Measurements from ENCODE around the gene CA12.

Gene CA12

DNA sequence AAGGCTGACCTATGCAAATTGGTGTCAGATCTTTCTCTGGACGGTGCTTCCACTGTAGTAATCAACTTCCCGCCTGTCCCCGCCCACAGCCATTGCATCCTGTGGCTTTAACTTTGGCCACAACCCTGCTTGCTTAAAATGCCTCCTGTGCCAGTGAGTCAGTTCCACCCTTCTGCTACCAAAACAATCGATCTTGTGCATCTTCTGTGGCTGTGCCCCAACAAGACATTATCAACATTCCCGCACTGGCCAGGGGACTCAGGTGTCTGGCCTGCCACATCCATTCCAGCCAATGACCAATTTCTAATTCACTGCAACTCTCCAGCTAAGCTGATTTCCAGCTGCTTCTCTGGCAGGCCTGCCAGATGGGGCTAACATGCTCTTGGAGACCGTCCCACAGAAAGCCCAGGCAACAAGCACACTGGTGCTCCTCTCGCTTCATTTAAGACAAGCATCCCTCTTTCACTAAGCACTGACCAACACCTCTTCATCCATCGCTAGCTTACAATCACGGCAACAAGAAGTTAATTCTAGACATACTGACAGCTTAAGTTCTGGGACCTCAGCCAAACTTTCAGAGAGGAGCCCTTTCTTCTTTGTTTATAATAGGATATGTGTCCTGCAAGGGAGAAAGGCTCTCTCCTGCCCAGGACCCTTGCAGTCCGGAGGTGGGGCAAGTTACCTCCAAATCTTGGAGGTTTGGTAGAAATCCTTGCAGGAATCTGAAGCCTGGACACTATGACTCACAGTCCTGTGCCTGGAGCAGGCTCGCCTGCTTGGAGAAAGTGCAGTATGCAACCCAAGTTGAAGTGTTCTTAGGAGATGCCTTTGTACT is 6.7 kb downstream of the CA12 start:
- peak; percentile 77 for DNase-seq

DNA sequence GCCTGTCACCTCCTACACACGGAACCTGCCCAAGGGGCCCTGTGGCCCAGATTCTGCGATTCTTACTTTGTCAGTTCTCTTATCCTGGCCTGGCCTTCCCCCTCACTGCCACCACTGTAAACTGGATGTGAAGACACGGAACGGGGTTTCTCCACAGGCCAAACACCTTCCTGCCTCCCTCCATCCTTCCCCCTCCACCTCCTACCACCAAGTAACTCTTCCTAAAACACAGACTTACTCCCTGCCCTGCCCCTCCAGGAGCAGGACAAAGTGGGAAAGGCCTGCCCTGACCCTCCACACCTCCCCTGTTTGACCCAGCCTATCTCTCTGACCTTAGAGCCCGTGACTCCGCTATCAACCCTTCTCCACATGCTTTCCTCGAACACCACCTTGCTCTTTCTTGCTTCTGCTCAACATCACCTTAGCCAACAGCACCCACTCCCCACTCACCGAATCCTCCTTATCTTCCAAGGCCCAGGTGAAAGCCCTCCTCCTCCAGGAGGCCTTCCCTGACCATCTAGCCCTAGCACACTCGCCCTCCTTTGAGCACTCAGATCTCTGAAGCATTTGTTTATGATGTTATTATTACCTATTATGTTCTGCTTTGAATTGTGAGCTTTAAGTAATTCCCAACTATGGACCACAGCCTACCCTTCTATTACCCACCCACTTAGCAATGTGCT is 7.6 kb downstream of the CA12 start:
- DNase-seq, result no peak

DNA sequence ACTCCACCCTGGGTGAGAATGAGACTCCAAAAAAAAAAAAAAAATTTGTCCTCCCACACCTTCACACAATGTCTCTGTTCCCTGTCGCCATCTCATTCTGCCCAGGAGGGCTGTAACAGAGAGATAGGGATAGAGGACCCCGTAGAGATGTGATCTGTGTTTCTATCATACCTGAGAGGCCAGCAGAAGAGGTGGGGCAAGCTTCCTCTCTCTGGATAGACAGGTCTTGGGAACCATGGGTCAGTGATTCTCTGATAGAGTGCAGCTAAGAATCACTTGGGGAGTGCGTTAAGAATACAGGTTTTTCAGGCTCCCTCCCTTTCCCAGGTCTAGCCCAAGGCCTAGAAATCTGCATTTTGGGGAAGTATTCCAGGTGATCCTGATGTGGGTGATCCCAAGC is 8.3 kb downstream of the CA12 start:
- DNase-seq, result no peak

DNA sequence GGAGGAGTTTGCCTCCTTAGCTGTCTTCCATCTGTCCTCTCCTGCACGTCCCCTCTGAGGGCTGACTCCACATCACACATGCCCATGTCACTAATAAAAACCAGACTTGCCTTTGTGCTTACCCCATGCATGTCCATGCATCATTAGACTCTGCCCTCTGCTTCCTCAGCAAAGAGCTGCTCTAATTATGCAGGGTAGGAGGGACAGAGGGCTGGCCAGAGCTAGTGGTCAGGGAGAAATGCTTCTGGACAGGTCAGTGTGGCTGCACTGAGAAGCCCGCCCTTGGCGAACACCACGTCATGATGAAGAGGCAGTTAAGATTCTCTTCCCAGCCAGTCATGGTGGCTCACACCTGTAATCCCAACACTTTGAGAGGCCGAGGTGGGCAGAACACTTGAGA is 8.9 kb downstream of the CA12 start:
- DNase-seq, result no peak

DNA sequence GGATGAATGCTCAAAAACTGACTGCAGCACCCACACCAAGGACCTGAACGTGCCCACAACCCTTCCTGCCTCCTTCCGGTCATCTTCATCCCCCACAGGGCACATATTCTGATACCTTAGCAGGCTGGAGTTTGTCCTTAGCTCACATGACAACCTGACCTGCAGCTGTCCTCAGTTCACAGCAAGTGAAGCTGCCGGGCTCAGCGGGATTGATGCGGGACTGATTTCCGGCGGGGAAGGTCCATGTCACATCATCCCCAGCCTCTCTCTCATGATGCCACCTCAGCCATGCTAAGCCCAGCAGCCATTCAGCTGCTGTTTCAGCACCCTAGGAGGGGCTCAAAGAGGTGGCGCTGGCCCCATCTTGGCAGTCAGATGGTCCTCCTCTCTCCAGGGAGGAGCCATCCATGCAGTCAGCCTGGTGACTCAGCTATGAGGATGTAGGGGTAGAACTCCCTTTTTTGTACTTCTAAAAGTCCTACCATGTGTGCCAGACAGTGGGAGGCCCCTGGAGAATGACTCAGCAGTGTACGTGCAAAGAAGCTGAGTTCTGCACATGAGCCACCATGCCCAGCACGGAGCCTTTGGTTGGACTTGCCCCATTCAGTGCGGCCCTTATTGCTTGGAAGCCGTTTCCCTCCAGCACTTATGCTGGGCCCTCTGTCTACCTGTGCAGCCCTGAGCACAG is 9.5 kb downstream of the CA12 start:
- peak; percentile 87 for DNase-seq

DNA sequence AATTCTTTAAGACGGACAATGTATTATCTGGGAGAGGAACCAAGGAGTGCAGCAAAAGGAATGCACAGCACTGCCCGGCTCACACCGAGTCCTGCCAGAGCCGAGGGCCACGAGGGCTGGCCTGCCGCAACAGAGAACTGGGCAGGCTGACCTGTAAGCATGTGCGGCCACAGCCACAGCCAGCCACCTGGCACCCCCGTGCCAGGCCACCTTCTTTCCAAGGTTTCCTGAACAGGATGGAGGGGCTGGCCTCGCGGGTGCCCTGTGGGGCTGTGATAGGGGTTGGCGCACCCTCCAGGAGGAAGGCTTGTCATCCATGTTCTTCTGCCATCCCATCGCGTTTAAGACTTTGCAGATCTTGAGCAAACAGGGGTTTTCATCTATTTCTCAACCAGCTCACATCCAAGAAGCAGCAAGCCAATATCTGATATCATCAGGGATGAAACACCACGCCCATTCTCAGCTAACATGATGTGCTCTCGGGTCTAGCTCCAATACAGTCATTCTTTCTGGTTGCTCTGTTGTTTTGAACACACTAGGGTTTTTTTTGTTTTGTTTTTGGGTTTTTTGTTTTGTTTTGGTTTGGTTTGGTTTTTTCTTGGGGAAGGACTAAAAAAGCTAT is 10.2 kb downstream of the CA12 start:
- DNase-seq, result no peak

DNA sequence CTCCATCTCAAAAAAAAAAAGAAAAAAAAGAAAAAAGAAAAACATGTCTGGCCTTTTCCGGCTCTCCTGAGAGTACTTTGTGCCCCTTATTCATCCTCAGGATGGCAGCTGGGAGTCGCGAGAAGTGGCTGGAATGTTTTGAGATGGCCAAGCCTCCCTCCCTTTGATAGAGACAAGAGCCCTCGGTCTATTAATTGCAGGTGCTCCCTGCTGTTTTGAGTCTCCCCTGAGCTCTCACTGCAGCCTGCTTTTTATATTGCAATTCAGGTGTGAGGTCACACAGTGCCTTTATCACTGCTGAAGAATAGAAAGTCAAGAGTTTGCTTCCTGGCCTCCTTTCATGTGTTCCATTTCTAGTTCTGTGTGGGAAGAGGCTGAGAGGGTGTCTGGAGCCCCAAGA is 10.9 kb downstream of the CA12 start:
- DNase-seq, result no peak

DNA sequence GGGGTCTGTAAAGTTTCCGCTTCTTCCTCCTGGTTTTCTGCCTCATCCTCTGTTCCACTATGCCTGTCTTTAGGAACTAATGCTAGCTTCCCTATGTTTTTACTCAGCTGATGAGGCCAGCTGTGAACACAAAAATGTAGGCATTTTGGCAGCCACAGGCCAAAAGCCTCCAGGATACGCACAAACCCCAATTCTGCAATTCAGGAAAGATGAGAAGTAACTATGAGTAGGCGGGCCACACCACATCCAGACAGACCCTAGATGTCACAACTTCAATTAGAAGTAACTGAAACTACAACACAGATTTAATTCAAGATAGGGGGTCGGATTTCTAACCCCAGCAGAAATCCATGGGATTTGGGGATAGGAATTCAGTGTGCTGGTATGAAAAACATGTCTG is 11.9 kb downstream of the CA12 start:
- no peak for DNase-seq

DNA sequence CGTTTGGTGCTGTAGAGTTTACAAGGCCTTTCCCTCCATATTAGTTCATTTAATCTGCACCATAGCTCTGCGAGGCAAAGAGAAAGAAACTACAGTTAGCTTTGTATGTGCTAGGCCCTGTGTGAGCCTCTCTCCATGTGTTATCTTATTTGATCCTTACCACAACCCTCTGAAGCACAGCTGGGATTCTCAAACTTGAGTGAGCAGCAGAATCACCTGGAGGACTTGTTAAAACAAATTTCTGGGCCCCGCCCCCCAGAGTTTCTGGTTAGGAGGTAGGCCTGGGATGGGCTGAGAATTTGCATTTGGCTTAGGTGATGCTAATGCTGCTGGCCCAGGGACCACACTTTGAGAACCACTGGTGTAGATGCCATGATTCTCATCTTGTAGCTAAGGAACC is 12.3 kb downstream of the CA12 start:
- no peak for DNase-seq

DNA sequence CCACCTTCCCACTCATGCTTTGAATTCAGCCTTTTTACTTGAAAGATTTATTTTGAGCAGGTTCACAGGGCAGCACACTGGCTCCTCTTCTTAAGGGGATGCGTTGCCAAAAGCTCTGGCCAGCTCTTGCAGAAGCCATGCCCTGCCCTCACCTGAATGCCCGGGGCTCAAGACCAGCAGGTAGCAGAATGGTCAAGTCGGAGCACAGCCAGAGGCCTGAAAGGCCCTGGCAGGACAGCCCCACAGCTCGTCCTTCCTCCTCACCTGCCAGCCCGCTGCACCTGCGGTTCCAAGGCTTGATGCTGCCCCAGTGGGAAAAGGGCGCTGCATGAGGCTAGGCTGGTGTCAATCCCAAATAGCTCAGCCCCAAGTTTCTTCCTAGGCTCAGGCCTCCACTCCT is 13.1 kb downstream of the CA12 start:
- DNase-seq, result no peak

DNA sequence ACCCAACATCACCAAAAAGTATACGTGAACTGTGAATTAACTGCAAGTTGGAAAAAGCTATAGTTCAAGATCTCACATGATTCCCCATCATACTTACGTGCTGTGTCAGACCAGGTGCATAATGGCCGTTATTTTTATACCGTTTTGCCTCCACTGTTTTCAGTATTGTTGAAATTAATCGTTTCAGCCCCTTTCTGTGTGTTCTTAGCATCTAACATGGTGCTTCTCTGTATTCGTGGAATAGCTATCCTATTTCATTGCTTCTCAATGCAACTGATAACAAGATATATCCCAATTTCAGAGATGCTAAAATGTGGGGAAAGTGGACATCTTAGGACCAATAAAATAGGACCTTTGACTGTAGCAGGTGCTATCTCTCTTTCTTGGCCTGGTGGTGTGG is 13.7 kb downstream of the CA12 start:
- DNase-seq, result no peak

DNA sequence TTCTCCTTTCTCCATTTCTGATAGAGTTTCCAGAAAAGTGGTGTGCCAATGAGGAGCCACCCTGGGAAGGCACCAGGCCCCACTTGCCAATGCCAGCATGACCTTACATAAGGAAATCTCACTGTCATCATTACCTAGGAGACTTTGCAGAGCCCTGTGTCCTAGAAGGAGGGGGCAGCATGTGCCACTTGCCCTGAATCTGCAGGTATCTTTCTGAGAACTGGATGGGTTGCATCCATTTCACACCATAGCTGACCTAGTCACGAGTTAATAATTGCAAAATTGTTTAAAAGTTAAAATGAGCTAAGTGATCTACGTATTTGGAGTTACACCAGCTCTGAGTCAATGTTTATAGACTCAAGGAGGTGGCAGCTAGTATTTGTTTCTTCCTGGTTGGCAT is 14.3 kb downstream of the CA12 start:
- no peak for DNase-seq

DNA sequence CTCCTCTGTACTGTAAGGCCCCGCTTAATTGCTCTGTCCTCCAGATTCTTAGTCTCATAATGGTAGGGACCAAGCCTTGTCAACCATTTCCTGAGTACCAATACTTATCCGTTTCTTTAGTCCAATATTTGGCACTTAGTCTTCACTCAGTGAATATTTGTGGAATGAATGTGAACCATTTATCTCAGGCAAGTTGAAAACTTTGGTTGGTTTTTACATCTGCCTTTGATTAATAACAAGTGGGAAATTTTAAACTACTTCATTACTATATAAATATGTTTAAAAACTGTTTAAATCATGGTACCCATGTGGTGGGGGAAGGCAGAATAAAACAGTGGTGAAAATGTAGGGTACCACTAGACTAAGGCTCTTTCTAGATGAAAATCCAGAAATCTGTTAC is 15.2 kb downstream of the CA12 start:
- no peak for DNase-seq

DNA sequence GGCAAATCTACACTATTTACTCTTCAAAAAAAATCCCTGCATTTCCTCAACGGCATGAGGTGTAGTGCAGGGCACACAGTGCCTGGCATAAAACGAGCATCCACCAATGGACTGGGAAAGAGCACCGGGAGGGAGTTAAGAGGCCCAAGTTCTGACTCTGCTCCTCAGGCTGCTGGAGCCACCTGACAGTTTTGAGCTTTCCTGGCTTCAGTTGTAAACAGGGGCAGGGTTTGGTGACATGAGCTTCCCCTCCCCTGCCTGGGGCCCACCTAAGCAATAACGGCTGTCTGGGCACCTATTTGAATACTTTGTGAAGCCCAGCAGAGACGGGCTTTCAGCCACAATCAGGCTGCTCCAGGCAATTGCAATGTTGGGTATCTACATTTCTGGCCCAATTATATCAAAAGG is 16.4 kb downstream of the CA12 start:
- DNase-seq, result no peak

DNA sequence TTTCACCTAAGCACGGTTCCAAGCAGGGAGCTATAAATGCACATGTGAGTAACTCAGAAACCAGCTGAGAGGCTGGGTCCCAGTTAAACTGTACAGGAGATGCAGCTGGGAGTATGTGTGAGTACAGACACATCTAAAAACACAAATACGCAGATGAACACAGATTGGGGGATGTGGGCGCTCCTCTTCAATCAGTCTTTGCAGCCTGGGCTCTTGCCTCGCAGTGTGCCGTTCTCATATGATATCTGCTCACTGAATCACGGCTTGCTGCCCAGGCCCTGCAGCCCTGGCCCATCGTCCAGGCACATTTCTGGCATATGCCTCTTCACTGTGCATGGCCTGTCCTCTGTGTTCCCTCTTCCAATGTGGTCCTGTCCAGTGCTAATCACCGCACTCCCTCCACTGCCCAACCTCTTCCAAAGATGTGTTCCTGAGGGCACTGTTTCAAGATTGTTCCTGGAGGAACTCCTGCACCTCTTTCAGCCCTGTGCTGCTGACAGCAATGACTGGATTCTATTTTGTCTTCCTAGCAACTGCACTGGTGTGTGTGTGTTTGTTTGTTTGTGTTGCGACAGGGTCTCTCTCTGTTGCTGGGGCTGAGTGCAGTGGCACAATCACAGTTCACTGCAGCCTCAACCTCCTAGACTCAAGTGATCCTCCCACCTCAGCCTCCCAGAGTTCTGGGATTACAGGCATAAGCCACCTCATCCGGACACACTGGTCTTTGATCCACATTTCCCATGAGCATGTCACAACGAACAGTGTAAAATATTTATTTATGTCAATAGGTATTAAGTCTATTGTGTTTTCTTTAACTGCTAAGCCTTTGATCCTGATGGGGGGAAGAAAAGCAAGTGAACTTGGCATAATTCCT is 17.0 kb downstream of the CA12 start:
- DNase-seq, result no peak

DNA sequence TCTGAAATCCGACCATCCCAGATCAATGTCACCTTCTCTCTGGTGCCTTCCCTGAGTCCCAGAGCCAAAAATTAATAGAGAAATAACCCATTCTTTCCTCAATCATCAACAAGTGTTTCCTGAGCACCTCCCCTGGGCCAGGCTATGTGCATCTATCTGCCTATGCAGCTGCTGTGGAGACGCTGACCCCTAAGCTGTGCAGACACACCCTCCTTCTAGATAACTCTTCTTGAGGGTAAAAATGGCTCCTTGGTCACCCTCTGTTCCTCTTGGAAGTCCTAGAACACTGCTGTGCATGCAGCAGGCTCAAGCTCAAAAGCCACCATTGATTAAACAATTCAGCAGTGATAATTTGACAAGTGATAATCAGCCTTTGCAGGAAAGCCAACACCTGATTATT is 18.4 kb downstream of the CA12 start:
- DNase-seq, result no peak

DNA sequence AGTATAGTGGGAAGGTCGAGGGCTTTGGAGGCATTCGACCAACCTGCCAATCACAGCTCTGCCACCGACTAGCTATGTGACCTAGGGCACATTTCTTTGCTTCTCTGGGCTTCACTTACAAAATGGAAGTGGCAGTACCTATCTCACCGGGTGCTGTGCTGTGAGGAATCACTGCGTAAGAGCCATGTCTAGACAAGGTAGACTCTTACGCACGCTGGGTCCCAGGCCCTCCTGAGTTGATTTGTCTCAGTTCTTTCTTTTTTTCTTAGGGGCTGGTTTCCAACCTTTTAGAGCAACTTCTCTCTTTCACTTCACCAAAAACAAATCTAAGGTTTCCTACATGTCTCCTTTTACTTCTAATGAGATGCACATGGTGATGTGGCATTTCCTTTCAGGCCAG is 18.8 kb downstream of the CA12 start:
- peak; percentile 43 for DNase-seq

DNA sequence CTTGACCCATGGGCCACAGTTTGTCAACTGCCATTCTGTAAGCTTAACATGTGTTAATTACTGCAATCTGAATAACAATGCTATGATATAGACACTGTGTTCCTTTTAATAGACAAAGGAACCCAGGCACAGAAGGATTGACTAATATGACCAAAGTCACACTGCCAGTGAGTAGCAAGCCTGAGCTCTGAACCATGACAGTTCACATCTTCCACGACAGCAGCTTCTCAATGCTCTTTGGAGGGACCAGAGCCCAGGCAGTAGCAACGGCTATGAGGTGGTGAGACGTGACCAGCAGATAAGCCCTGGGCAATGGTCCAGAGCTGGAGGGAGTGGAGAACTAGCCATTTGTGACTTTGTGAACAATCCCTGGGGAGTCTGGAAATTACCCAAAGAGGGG is 19.4 kb downstream of the CA12 start:
- no peak for DNase-seq

DNA sequence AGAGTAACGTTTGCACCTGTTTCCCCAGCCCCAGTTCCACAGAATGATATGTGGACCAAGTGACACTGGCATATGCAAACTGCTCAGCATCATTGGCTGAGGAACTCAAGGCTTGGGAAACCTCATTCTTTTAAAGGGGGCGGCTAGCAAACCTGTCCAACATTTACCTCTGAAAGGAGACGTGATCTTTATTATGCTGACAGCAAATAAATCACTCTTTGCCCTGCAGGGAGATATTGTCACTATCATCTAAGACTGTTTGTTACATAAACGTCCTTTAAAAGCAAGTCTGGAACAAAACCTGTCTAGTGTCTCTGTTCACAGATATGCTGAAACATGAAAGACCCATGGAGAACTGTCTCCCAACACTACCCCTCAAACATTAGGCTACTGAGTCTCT is 21.5 kb downstream of the CA12 start:
- no peak for DNase-seq

DNA sequence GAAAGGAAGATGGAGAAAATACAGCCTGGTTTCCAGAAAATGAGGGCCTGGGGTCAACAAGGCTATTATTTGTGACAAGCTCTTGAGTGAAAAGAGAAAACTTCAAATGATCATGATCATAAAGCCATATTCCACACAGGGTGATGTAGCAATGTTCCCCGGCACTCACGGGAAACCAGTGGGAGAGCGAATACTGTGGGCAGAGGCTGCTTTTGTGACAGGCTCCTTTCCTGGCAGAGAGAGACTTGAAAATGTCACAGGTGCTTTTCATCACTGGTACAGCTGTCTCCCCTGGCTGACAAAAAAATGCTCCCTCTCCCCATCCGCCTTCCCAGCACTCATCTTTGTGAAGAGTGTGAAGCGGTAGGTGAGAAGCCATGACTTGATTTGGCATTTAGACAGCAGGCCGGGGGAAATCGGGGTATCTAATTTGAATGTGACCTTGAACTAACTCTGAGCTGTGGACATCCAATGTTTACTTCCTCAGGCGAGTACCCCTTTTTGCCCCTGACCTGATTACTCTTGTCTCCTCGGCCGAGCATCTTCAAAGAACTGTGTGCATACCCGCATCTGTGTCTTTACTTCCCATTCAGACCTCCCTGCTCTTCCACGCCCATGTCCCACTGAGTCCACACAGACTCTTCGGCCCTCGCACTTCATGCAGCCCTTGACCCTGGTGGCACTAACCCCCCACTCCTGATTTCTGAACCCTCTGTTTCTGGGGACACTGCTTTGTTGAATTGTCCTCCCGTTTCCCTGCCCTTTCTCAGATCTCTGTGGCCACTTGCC is 23.2 kb downstream of the CA12 start:
- DNase-seq, result no peak

DNA sequence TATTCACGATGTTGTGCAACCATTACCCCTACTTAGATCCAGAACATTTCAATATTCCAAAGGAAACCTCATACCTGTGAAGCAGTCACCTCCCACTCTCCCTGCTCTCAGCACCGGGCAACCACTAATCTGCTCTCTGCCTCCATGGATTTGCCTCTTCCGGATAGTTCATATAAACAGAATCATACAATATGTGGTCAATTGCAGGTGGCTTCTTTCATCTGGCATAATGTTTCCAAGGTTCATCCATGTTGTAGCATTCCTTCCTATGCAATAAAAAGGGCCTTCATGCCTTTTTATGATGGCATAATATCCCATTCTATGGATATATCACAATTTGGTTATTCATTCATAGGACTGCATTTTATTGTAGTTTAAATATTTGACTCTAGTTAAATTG is 23.9 kb downstream of the CA12 start:
- DNase-seq, result no peak

DNA sequence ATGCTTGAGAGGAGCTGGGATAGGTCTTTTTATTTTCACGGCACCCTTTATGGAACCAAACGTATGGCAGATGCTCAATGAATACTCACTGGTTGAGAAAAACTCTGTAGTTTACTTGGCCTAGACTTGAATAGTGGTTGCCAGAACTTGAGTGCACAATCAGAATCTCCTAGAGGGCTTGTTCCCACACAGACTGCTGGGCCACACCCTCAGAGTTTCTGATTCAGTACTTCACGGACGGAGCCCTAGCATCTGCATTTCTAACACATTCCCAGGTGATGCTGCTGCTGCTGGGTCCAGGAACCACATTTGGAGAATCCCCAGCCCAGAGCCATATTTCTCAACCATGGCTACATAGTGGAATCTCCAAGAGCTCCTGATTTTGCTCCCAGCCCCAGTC is 24.6 kb downstream of the CA12 start:
- no peak for DNase-seq

Data from MV-4-11 (cell line).